HG02970 (cell line): Measurements from ENCODE around the gene MYL6.

Experiments used
- ATAC-seq: cut with Tn5 transposase; IDR thresholded peaks from one replicate; pipeline ENCODE4 v1.9.1; 2021; ENCODE audit warnings: mild to moderate bottlenecking, moderate library complexity, moderate number of reproducible peaks; ENCODE audit not compliant: unreplicated experiment, low FRiP score

MYL6 gene

DNA sequence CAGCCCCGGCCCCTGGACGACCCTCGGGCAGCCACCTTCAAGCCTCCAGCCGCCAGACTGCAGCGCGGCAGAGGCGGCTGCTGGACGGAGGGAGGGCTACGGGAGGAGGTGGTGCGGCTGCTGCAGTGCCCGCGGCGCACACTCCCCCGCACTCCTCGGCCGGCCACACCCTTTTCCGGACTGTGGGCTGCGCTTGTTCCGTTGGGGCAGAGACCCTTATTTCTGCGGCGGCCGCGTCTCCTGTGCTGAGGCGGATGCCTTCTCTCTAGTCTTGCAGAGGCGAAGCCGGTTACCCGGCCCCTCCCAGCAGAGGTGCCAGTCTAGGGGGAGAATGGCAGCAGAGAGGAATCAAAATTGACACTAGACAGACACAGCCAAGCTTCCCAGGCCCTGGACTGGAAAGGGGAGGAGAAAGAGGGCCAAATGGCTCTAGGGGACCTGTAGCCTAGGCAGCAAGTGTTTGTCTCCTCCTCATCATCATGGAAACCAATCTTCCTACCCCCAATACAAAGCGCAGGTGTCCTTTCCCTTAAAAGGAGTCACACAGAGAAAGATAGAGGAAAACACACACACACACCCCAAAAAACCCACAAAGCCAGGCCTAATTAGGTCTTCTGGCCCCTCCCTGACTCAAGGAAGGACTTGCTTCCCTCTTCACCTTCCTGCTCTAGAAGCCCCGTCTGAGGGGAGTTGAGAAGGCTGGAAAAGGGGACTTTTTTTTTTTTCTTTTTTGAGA, 28.8 kb upstream of the MYL6 start:
- ATAC-seq, result no peak

DNA sequence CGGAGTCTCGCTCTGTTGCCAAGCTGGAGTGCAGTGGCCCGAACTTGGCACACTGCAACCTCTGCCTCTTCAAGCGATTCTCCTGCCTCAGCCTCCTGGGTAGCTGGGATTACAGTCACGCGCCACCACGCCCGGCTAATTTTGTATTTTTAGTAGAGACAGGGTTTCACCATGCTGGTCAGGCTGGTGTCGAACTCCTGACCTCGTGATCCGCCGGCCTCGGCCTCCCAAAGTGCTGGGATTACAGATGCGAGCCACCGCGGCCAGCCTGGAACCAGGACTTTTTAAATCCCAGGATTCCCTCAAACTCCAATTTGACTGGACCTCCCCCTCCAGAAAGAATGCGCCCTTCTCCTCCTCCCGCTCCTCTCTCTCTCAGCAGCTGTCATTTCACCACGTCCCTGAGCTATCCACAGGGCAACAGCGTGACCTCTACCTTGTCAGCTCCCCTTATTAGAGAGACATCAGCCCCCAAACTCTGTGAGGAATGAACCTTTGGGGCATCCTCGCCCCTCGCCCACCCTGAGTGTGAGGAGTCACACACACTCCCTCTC, 28.1 kb upstream of the MYL6 start:
- no peak for ATAC-seq

DNA sequence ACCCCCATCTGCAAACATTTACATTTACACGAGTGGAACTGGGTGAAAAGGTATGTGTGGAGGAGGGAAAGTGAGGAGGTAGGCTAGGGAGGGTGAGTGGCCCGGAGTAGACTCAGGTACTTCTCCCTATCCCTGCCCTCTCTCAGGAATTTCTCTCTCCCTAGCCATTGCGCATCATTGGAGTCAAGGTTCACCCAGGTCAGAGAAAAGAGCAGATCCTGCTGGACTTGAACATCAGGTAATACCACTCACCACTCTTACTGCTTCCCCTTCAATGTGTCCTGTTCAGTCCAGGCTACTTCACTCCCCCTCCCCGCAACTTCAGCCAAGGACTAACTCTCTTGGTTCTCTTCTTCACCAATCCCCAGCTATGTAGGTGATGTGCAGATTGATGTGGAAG, 27.3 kb upstream of the MYL6 start:
- ATAC-seq, result no peak

DNA sequence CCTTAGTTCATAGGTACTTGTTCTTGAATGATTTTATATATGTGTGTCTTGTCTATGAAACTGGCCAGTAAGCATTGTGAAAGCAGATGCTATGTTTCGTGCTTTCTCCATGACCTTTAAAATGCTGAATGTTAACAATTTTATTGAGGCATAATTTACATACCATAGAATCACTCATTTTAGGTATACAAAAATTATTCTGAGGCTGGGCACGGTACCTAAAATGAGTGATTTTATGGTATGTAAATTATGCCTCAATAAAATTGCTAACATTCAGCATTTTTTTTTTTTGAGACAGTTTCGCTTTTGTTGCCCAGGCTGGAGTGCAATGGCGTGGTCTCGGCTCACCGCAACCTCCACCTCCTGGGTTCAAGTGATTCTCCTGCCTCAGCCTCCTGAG, 23.3 kb upstream of the MYL6 start:
- ATAC-seq, result no peak

DNA sequence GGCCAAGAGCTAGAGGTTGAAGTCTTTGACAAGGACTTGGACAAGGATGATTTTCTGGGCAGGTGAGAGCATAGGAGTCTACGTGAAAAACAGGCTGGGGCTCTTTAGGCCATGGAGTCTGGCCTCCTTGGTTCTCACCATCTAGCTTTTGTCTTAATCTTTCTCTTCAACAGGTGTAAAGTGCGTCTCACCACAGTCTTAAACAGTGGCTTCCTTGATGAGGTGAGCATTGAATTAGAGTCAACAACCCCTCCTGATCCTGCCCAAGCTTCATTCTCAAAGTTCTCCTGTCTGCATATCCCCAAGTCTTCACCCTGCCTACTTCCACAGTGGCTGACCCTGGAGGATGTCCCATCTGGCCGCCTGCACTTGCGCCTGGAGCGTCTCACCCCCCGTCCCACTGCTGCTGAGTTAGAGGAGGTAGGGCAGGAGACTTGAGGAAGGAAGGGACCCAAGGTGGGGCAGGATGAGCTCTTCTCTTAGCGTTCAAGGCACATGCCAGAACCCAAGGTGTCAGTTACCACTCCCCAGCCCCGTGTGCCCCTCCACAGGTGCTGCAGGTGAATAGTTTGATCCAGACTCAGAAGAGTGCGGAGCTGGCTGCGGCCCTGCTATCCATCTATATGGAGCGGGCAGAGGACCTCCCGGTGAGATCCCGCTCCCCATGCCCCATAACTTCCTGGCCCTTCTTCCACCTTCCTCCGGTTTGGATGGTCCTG, 20.1 kb upstream of the MYL6 start:
- ATAC-seq, result no peak

DNA sequence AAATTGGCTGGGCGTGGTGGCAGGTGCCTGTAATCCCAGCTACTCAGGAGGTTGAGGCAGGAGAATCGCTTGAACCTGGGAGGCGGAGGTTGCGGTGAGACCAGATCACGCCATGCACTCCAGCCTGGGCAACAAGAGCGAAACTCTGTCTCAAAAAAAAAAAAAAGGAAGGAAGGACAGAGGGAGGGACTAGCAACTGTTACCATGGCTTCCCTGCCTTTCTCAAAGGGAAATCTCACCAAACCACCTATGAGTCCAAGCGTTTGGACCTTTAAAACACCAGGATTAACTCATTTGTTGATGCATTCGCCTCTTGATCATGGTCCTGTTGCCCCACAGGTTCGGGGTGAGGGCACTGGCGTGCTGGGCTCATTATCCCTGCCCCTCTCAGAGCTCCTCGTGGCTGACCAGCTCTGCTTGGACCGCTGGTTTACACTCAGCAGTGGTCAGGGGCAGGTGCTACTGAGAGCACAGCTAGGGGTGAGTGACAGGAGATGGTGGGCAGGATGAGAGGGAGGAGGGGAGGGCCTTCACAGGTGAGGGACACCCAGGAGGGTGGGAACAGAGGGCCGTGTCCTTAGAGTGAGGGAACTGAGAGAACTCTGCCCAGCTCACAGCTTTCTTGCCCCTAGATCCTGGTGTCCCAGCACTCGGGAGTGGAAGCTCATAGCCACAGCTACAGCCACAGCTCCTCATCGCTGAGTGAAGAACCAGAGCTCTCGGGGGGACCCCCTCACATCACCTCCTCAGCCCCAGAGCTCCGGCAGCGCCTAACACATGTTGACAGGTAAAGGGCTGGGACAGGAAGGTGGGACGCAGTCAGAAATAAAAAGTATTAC, 16.0 kb upstream of the MYL6 start:
- ATAC-seq, result no peak

DNA sequence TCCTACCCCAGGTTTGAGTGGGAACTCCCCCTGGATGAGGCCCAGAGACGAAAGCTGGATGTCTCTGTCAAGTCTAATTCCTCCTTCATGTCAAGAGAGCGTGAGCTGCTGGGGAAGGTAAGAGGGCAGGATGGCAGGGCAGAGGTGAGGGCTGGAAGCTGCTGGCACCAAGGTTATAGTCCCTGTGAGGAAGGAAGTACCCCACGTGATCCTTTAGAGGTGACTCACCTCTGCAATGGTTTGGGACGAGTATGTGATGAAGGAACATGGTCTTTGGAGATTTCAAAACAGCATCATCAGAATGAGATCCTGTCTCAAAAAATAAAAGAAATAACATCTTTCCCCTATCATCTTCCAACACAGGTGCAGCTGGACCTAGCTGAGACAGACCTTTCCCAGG, 14.9 kb upstream of the MYL6 start:
- ATAC-seq, result no peak

DNA sequence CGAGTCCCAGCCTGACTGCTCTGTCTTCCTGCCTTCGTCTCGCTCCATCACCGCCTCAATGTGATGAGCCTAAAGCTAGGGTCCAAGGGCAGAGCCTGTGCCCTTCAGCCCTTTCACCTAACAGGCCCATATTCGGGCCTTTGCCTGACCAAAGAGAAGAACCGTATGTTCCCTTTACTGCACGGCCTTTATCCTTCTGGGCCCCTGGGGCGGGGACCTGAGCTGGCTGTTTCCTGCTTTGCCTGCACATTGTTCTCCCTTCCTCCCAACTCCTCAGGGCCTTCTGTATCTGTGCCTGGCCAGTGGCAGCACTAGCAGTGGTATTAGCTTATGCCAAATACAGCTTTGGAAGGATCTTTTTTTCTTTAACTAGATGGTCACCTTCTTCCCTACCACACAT, 14.3 kb upstream of the MYL6 start:
- no peak for ATAC-seq

DNA sequence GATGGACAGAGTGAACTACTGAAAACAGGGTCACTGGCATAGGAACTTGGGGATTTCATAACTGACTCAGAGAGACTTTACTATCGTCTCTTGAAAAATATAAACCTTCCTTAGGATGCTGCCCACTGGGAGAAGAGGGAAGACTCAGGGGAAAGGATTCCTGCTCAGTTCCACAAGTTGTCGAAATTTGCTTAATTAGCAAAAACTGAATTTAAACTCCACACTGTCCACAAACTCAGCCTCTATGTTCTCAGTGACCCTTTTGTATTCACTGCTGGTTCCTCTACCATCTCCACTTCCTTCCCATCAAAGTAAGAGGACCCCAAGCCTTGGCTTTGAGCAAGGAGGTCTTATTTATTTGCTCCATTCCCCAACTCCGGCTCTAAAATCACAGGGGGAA, 12.9 kb upstream of the MYL6 start:
- no peak for ATAC-seq

DNA sequence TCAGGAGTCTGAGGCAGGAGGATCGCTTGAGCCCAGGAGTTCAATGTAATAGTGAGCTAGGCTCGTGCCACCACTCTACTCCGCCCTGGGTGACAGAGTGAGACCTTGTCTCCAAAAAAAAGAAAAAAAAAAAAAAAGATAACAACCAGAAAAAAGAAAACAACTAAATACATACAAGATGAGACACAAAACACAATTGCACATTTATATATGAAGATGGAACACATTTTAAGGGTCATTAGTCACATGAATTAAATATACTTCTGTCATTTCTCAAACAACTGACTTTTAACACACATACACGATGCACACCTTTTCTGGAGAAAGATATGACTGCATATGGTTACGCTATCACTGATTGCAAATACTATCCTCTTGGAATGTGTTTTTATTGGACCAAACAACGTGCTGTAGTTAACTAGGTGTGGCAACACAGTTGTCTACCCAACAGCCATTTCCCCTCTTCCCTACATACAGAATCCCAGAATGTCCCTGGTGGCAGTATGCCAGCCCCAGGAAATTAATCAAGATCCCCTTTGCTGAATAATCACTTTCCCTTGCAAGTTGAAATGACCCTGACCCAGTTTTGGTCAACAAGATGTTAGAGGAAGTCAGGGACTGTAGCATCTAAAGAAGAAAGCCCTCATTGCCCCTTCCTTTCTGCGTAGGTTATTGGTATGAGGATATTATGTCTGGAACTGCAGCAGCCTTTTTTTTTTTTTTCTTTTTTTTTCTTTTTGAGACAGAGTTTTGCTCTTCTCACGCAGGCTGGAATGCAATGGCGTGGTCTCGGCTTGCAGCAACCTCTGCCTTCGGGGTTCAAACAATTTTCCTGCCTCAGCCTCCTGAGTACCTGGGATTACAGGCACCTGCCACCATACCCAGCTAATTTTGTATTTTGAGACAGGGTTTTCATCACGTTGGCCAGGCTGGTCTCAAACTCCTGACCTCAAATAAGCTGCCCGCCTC, 11.4 kb upstream of the MYL6 start:
- ATAC-seq, result no peak

DNA sequence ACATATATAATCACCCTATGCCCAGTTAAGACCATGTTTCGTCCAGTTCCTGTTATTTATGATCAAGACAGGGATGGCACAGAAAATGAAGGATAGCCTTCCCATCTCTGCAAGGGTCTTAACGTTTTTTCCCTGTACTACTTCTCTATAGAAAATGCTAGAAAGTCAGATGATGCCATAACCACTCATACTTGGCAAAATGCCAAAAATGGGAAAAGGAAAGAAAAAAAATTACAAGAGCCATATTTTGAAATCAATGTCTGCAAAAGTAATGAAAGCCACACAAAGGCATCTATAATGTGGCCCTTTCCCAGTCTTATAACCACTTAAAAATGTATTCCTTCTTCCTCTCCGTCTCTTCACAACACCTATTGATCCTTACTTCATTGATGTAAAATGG, 7.6 kb upstream of the MYL6 start:
- ATAC-seq, result no peak

DNA sequence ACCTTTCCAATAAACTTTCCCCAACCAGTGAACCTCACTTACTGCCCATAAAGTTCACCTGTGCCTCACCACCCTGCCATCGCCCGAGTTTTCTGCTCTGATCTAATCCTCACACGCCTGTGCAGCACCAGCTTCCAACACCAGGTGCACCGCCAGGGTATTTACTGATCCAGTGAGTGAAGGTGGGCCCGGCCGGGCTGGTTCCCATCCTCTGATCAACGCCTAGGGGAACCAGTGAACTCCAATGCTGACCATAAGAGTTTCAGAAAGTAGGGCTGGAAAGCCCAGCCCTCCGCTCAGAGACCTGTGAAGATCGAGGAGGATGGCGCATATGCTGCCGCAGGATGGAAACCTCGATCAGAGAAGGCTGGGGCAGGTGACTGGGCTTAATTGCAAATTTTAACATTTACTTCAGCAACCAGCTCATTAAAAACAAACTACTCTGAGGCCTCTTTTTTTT, 6.5 kb upstream of the MYL6 start:
- ATAC-seq, result peak; percentile 28

DNA sequence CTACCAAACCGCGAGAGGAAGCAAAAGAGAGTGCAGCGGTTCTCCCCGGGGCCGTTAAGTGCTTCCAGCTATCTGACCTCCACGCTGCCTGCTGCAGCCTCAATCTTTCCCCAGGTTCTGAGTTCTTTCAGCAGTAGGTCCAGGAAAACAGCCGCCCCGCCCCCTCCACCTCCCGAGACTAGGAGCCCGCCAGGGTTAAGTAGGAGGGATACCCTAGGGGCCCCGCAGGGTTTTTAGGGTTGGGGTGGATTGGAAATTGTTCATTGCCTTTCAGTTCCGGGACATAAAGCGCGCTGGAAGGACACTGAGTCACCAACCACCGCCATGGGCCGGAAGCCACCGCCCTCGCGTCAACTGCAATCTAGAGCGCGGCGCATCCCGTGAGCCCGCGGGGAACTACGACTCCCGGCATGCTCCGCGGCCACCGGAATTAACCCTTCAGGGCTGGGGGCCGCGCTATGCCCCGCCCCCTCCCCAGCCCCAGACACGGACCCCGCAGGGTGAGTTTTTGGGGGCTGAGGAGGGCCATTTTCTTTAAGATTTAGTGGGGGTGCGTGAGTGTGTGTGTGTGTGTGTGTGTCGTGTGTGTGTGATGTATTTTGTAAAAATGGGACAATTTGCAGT, 5.9 kb upstream of the MYL6 start, which contains the start of gene MYL6B:
TSS of gene MYL6B (plus strand) at position 456 of the 624 bp plus-strand sequence. CDS start 1,332 bp downstream, outside the sequence.
- ATAC-seq, result peak; percentile 82

DNA sequence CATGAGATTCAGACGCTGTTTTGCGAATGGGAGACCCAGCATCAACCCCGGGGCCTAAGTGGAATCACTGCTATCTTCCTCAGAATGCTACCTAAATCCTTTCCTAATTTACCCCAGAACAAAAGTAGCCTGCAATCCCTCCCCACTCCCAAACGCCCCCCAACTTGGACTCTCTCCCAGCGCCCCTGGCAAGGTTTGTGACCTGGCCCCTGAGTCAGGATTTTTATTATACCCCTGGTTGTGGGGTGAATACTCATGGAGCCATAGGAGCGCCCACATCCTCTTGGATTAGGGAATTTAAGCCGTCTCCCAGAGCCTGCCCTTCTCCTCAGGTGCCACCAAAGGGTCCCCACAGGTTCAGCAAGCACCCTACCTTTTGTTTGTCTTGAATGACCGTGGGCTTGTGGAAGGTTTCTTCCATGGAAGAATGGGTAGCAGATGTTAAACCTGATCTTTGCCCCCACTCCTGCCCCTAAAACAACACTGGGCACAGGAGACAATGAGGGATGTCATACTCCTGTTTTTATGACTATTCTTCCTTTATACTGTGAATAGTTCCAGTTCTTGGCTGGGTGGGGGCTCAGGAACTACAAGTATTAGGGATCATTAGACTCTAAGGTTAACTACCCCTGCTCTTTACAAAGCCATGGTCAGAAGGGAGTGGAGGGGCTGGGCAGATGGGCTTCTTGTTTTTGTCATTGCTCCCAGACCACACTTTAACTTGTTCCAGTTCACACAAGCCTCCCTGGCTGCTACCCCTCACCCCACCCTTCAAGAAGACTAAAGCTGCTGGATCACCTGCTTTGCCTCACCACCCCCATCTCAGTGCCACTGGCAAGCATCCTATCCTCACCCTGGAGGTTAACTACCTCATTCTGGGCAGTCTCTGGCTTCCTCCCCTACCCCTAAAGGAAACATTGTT, 5.1 kb upstream of the MYL6 start:
- ATAC-seq, result no peak

DNA sequence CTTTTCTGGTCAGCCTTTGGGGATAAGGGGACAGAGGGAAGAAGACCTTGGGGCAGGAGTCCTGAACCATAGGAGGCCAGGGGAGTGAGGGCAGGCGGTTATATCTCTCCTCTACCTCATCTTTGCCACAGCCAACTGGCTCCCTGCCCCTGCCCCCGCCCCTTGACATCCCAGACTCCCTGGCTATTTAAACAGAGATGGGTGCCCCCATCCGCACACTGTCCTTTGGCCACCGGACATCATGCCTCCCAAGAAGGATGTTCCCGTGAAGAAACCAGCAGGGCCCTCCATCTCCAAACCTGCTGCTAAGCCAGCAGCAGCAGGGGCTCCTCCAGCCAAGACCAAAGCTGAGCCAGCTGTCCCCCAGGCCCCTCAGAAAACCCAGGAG, 4.5 kb upstream of the MYL6 start:
- no peak for ATAC-seq

DNA sequence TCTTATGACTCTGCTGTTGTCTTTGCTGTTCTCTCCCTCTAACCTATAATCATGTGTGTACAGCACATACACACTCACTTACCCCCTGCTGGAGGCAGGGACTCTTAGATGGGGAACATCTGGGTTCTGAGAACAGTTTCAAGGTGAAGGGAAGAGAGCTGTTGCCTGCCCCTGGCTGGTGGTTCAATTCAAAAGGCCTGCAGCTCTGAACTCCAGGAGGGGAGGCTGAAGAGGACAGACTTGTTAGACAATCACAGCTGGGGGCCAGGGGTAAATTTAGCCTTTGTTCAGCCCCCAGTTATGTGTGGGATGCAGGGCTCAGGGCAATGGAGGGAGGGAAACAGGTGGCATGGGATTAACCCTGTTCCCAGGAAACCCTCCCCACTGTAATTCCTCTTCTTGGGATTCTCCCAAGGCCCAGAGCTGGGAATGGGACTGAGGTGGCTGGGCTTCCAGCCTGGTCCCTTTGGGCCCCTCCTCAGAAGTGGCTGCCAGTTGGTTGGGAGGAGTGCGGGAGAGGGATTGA, 3.9 kb upstream of the MYL6 start:
- no peak for ATAC-seq

DNA sequence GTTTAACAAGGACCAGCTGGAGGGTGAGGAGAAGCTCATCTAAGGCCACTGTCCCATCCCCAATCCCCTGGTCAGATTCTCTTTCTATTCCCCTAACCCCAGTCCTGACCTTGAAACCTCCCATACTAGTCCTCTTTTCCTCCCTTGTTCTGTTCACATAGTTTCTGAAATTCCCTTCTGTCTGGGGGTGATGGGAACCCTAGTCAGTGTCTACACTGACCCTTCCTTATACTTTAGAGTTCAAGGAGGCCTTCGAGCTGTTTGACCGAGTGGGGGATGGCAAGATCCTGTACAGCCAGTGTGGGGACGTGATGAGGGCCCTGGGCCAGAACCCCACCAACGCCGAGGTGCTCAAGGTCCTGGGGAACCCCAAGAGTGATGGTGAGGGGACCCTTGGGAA, 3.3 kb upstream of the MYL6 start:
- no peak for ATAC-seq

DNA sequence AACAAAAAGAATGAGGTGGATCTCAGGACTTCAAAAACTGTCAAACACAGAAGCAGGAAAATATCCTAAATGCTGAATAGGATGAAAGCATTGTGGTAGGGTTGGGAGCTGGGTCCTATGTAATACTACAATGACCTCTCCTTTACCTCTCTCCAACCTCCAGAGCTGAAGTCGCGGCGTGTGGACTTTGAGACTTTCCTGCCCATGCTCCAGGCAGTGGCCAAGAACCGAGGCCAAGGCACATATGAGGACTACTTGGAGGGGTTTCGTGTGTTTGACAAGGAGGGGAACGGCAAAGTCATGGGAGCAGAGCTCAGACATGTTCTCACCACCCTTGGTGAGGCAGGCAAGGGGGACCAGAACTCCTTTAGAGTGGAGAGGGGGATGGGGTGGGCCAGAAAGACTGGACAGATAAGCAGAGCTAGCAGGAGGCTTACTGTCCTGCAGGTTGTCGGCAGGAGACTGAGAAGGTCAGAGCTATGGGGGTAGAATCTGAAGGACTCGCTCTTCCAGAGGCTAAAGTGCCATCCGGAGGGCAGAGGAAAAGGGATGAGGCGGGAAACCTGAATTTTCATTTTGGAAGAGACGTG, 2.8 kb upstream of the MYL6 start:
- ATAC-seq, result no peak
